ENCODE measurements around the gene MAPK9. TPM values are rescaled to one million over a fixed set of nuclear protein-coding genes. Genes with fewer than 3 reads are reported as not detected.

The MAPK9 gene
- total and polyA plus RNA-seq, 2 donors, result 14.6 to 20.3 TPM

DNA sequence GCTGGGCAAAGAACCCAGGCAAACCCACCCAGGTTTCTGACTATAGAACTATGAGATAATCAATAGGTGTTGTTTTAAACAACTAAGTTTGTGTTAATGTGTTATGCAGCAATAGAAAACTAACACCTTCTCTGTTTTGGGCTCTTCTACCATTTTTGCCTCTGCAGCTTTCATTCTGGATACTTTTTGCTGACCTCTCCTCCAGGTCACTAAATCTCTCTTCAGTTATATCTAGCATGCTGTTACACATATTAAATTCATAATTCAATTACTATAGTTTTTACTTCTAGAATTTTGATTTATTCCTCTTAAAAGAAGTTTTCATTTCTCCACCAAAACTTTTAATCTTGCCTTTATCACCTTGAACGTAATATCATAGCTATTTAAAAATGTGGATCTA lies 17.2 kb downstream of the MAPK9 start:
- Histone ChIP-seq H3K4me3 (ENCODE audit: low read length in 2 of 2) (no peak overlapping the region), H3K27me3 (ENCODE audit: control insufficient read depth in 2 of 2, insufficient read depth in 1 of 2, low read length in 1 of 2) (no peaks in the 10 kb centered on the region), H3K27ac (ENCODE audit: low read depth in 1 of 2, low read length in 1 of 2) (no peak overlapping the region), H3K9me3 (ENCODE audit: control insufficient read depth in 2 of 2, insufficient read depth in 1 of 2, low read length in 1 of 2) (peaks cover 0 to 8% of the 10 kb centered on the region in 2 donors), H3K36me3 (ENCODE audit: control insufficient read depth in 2 of 2, insufficient read depth in 2 of 2, low read length in 1 of 2) (peaks cover 19 to 36% of the 10 kb centered on the region in 2 donors), H3K4me1 (ENCODE audit: control insufficient read depth in 2 of 2, insufficient read depth in 2 of 2, low read length in 2 of 2) (no peaks in the 10 kb centered on the region)
- no peak for DNase-seq (ENCODE audit: low read depth in 6 of 9, low spot score in 9 of 9)
- 98% methylated on average over 1 of the region's 1 CpG for WGBS

- H3K4me1 ChIP-seq (ENCODE audit: control insufficient read depth in 2 of 2, insufficient read depth in 2 of 2, low read length in 2 of 2), result no peaks in the 10 kb centered on the region
- H3K27me3 ChIP-seq (ENCODE audit: control insufficient read depth in 2 of 2, insufficient read depth in 1 of 2, low read length in 1 of 2), result no peaks in the 10 kb centered on the region
- WGBS, result 91% methylated on average over 7 of the region's 7 CpGs
- H3K27ac ChIP-seq (ENCODE audit: low read depth in 1 of 2, low read length in 1 of 2), result no peak overlapping the region
- no peak for DNase-seq (ENCODE audit: low read depth in 6 of 9, low spot score in 9 of 9)
- H3K36me3 ChIP-seq (ENCODE audit: control insufficient read depth in 2 of 2, insufficient read depth in 2 of 2, low read length in 1 of 2), result peaks cover 18 to 26% of the 10 kb centered on the region in 2 donors
- H3K9me3 ChIP-seq (ENCODE audit: control insufficient read depth in 2 of 2, insufficient read depth in 1 of 2, low read length in 1 of 2), result peaks cover 0 to 15% of the 10 kb centered on the region in 2 donors
- no peak overlapping the region for H3K4me3 ChIP-seq (ENCODE audit: low read length in 2 of 2)
Observed at GRCh38 chr5:180271221-180271620, 20.7 kb downstream of the MAPK9 start.

DNA sequence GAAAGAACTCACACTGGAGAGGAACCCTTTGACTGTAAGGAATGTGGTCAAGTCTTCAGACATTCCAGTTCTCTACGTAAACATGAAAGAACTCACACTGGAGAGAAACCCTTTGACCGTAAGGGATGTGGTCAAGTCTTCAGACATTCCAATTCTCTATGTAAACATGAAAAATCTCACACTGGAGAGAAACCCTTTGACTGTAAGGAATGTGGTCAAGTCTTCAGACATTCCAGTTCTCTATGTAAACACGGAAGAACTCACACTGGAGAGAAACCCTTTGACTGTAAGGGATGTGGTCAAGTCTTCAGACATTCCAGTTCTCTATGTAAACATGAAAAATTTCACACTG lies 32.6 kb downstream of the MAPK9 start:
- H3K4me1 ChIP-seq (ENCODE audit: control insufficient read depth in 2 of 2, insufficient read depth in 2 of 2, low read length in 2 of 2), result no peaks in the 10 kb centered on the region
- no peak overlapping the region for H3K4me3 ChIP-seq (ENCODE audit: low read length in 2 of 2)
- H3K27me3 ChIP-seq (ENCODE audit: control insufficient read depth in 2 of 2, insufficient read depth in 1 of 2, low read length in 1 of 2), result no peaks in the 10 kb centered on the region
- peaks cover 53 to 57% of the 10 kb centered on the region in 2 donors for H3K36me3 ChIP-seq (ENCODE audit: control insufficient read depth in 2 of 2, insufficient read depth in 2 of 2, low read length in 1 of 2)
- H3K9me3 ChIP-seq (ENCODE audit: control insufficient read depth in 2 of 2, insufficient read depth in 1 of 2, low read length in 1 of 2), result peaks cover 22 to 47% of the 10 kb centered on the region in 2 donors
- no peak overlapping the region for H3K27ac ChIP-seq (ENCODE audit: low read depth in 1 of 2, low read length in 1 of 2)
- 63% methylated on average over 3 of the region's 3 CpGs for WGBS
- no peak for DNase-seq (ENCODE audit: low read depth in 6 of 9, low spot score in 9 of 9)

- Histone ChIP-seq H3K27me3 (ENCODE audit: control insufficient read depth in 2 of 2, insufficient read depth in 1 of 2, low read length in 1 of 2) (no peaks in the 10 kb centered on the region), H3K4me3 (ENCODE audit: low read length in 2 of 2) (no peak overlapping the region), H3K4me1 (ENCODE audit: control insufficient read depth in 2 of 2, insufficient read depth in 2 of 2, low read length in 2 of 2) (no peaks in the 10 kb centered on the region), H3K27ac (ENCODE audit: low read depth in 1 of 2, low read length in 1 of 2) (no peak overlapping the region), H3K9me3 (ENCODE audit: control insufficient read depth in 2 of 2, insufficient read depth in 1 of 2, low read length in 1 of 2) (peaks cover 25 to 70% of the 10 kb centered on the region in 2 donors), H3K36me3 (ENCODE audit: control insufficient read depth in 2 of 2, insufficient read depth in 2 of 2, low read length in 1 of 2) (peaks cover 39 to 52% of the 10 kb centered on the region in 2 donors)
- no peak for DNase-seq (ENCODE audit: low read depth in 6 of 9, low spot score in 9 of 9)
- 95% methylated on average over 24 of the region's 24 CpGs for WGBS
Observed at GRCh38 chr5:180253036-180253824, 38.7 kb downstream of the MAPK9 start.

DNA sequence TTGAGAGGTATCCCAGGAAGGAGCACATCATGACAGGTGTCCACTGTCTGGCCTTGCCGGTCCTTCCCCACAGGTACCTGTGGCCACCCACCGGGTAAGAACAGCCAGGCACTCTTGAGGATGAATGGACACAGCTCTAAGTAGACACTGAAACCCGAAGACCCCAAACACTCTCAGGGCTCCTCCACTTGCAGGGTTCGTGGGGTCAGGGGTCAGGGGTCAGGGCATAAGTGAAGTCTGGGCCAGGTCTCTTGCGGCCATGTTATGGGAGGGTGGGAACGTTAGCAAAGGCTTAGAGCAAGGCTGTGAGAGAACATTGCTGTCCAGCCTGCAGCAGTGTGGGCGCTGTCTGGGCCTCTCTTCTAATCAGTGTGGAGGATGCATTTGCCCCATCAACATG lies 40.0 kb downstream of the MAPK9 start:
- Histone ChIP-seq H3K4me3 (ENCODE audit: low read length in 2 of 2) (no peak overlapping the region), H3K27me3 (ENCODE audit: control insufficient read depth in 2 of 2, insufficient read depth in 1 of 2, low read length in 1 of 2) (no peaks in the 10 kb centered on the region), H3K27ac (ENCODE audit: low read depth in 1 of 2, low read length in 1 of 2) (no peak overlapping the region), H3K9me3 (ENCODE audit: control insufficient read depth in 2 of 2, insufficient read depth in 1 of 2, low read length in 1 of 2) (peaks cover 25 to 72% of the 10 kb centered on the region in 2 donors), H3K4me1 (ENCODE audit: control insufficient read depth in 2 of 2, insufficient read depth in 2 of 2, low read length in 2 of 2) (no peaks in the 10 kb centered on the region), H3K36me3 (ENCODE audit: control insufficient read depth in 2 of 2, insufficient read depth in 2 of 2, low read length in 1 of 2) (peaks cover 41 to 55% of the 10 kb centered on the region in 2 donors)
- 98% methylated on average over 7 of the region's 7 CpGs for WGBS
- DNase-seq (ENCODE audit: low read depth in 6 of 9, low spot score in 9 of 9), result no peak

- no peak for DNase-seq (ENCODE audit: low read depth in 6 of 9, low spot score in 9 of 9)
- H3K27ac ChIP-seq (ENCODE audit: low read depth in 1 of 2, low read length in 1 of 2), result no peak overlapping the region
- no peak overlapping the region for H3K4me3 ChIP-seq (ENCODE audit: low read length in 2 of 2)
- peaks cover 38 to 52% of the 10 kb centered on the region in 2 donors for H3K36me3 ChIP-seq (ENCODE audit: control insufficient read depth in 2 of 2, insufficient read depth in 2 of 2, low read length in 1 of 2)
- peaks cover 23 to 67% of the 10 kb centered on the region in 2 donors for H3K9me3 ChIP-seq (ENCODE audit: control insufficient read depth in 2 of 2, insufficient read depth in 1 of 2, low read length in 1 of 2)
- no peaks in the 10 kb centered on the region for H3K27me3 ChIP-seq (ENCODE audit: control insufficient read depth in 2 of 2, insufficient read depth in 1 of 2, low read length in 1 of 2)
- H3K4me1 ChIP-seq (ENCODE audit: control insufficient read depth in 2 of 2, insufficient read depth in 2 of 2, low read length in 2 of 2), result no peaks in the 10 kb centered on the region
- WGBS, result 98% methylated on average over 9 of the region's 9 CpGs
Observed at GRCh38 chr5:180251141-180251540, 40.7 kb downstream of the MAPK9 start.

- H3K36me3 ChIP-seq (ENCODE audit: control insufficient read depth in 2 of 2, insufficient read depth in 2 of 2, low read length in 1 of 2), result peaks cover 38 to 50% of the 10 kb centered on the region in 2 donors
- no peaks in the 10 kb centered on the region for H3K4me1 ChIP-seq (ENCODE audit: control insufficient read depth in 2 of 2, insufficient read depth in 2 of 2, low read length in 2 of 2)
- WGBS, result over 99% methylated on average over 4 of the region's 4 CpGs
- no peak for DNase-seq (ENCODE audit: low read depth in 6 of 9, low spot score in 9 of 9)
- no peak overlapping the region for H3K27ac ChIP-seq (ENCODE audit: low read depth in 1 of 2, low read length in 1 of 2)
- H3K9me3 ChIP-seq (ENCODE audit: control insufficient read depth in 2 of 2, insufficient read depth in 1 of 2, low read length in 1 of 2), result peaks cover 23 to 67% of the 10 kb centered on the region in 2 donors
- H3K4me3 ChIP-seq (ENCODE audit: low read length in 2 of 2), result no peak overlapping the region
- no peaks in the 10 kb centered on the region for H3K27me3 ChIP-seq (ENCODE audit: control insufficient read depth in 2 of 2, insufficient read depth in 1 of 2, low read length in 1 of 2)
Observed at GRCh38 chr5:180250329-180250728, 41.6 kb downstream of the MAPK9 start.

- DNase-seq (ENCODE audit: low read depth in 6 of 9, low spot score in 9 of 9), result no peak
- Histone ChIP-seq H3K27me3 (ENCODE audit: control insufficient read depth in 2 of 2, insufficient read depth in 1 of 2, low read length in 1 of 2) (no peaks in the 10 kb centered on the region), H3K27ac (ENCODE audit: low read depth in 1 of 2, low read length in 1 of 2) (no peak overlapping the region), H3K4me1 (ENCODE audit: control insufficient read depth in 2 of 2, insufficient read depth in 2 of 2, low read length in 2 of 2) (no peaks in the 10 kb centered on the region), H3K4me3 (ENCODE audit: low read length in 2 of 2) (no peak overlapping the region), H3K9me3 (ENCODE audit: control insufficient read depth in 2 of 2, insufficient read depth in 1 of 2, low read length in 1 of 2) (peaks cover 0 to 9% of the 10 kb centered on the region in 2 donors), H3K36me3 (ENCODE audit: control insufficient read depth in 2 of 2, insufficient read depth in 2 of 2, low read length in 1 of 2) (peaks cover 26 to 29% of the 10 kb centered on the region in 2 donors)
- WGBS, result 99% methylated on average over 5 of the region's 5 CpGs
Observed at GRCh38 chr5:180241600-180241999, 50.3 kb downstream of the MAPK9 start.

- H3K27me3 ChIP-seq (ENCODE audit: control insufficient read depth in 2 of 2, insufficient read depth in 1 of 2, low read length in 1 of 2), result no peaks in the 10 kb centered on the region
- H3K4me1 ChIP-seq (ENCODE audit: control insufficient read depth in 2 of 2, insufficient read depth in 2 of 2, low read length in 2 of 2), result no peaks in the 10 kb centered on the region
- DNase-seq (ENCODE audit: low read depth in 6 of 9, low spot score in 9 of 9), result no peak
- H3K4me3 ChIP-seq (ENCODE audit: low read length in 2 of 2), result no peak overlapping the region
- 96% methylated on average over 2 of the region's 2 CpGs for WGBS
- peaks cover 38 to 40% of the 10 kb centered on the region in 2 donors for H3K36me3 ChIP-seq (ENCODE audit: control insufficient read depth in 2 of 2, insufficient read depth in 2 of 2, low read length in 1 of 2)
- no peaks in the 10 kb centered on the region for H3K9me3 ChIP-seq (ENCODE audit: control insufficient read depth in 2 of 2, insufficient read depth in 1 of 2, low read length in 1 of 2)
- H3K27ac ChIP-seq (ENCODE audit: low read depth in 1 of 2, low read length in 1 of 2), result no peak overlapping the region
Observed at GRCh38 chr5:180238631-180239030, 53.3 kb downstream of the MAPK9 start.

Measured in thymus (tissue), 11 donors.